ENCODE results near the gene RABGAP1L. TPM values are rescaled to one million over a fixed set of nuclear protein-coding genes. Genes with fewer than 3 reads are reported as not detected.

The RABGAP1L gene
- polyA plus RNA-seq, 3 donors, result 35.2 to 75.3 (median 63.3) TPM

- Mint-ChIP-seq H3K4me3 (no peak overlapping the region), H3K36me3 (peaks cover 0 to 3% of the 10 kb centered on the region in 2 donors), H3K27ac (peak overlapping the region in 1 of 7 donors; percentile 54), H3K4me1 (no peaks in the 10 kb centered on the region), H3K9me3 (peaks cover 0 to 6% (median 1%) of the 10 kb centered on the region in 7 donors), H3K27me3 (ENCODE audit: low read depth in 3 of 3) (peaks cover 0 to 3% (median 0%) of the 10 kb centered on the region in 3 donors)
- H3K9me3 ChIP-seq (replicated peaks in 1 of 2; ENCODE audit: control insufficient read depth in 1 of 2, insufficient read depth in 1 of 2, low read length in 2 of 2), result no peaks in the 10 kb centered on the region
- no peak overlapping the region for H3K9ac ChIP-seq (ENCODE audit: insufficient read depth, low read length, poor library complexity, severe bottlenecking)
- H3K4me1 ChIP-seq (ENCODE audit: control insufficient read depth in 1 of 2, insufficient read depth in 2 of 2, low read length in 2 of 2), result no peaks in the 10 kb centered on the region
- H3K4me3 ChIP-seq (replicated peaks in 1 of 3; ENCODE audit: low read depth in 2 of 3, low read length in 3 of 3), result no peak overlapping the region
- no peak for DNase-seq
- 100% methylated on average over 2 of the region's 3 CpGs for whole genome bisulfite sequencing (ENCODE audit: insufficient coverage)
- no peak overlapping the region for H2AFZ ChIP-seq (ENCODE audit: insufficient read depth, low read depth, low read length, poor library complexity, severe bottlenecking)
- no peaks in the 10 kb centered on the region for H3K79me2 ChIP-seq (ENCODE audit: insufficient read depth, low read length)
- no peaks in the 10 kb centered on the region for H4K20me1 ChIP-seq (ENCODE audit: insufficient read depth, low read length)
- no peak overlapping the region for H3K4me2 ChIP-seq (replicated peaks; ENCODE audit: extremely low read depth, low read length, poor library complexity, severe bottlenecking)
- no peak overlapping the region for H3K27ac ChIP-seq (ENCODE audit: low read depth in 1 of 2, low read length in 2 of 2)
- H3K27me3 ChIP-seq (ENCODE audit: control insufficient read depth in 2 of 2, insufficient read depth in 2 of 2, low read length in 2 of 2), result no peaks in the 10 kb centered on the region
- intact Hi-C loops (cut with micrococcal nuclease), result no loop called here
- no peak for TF ChIP-seq CTCF (IDR thresholded peaks at IDR 0.05)
- no peaks in the 10 kb centered on the region for H3K36me3 ChIP-seq (replicated peaks in 1 of 2; ENCODE audit: control insufficient read depth in 1 of 2, insufficient read depth in 2 of 2, low read length in 2 of 2)
Observed at GRCh38 chr1:174352883-174353608, 193.7 kb downstream of the RABGAP1L start.

- Histone ChIP-seq H3K9me3 (replicated peaks in 1 of 2; ENCODE audit: control insufficient read depth in 1 of 2, insufficient read depth in 1 of 2, low read length in 2 of 2) (no peaks in the 10 kb centered on the region), H3K36me3 (replicated peaks in 1 of 2; ENCODE audit: control insufficient read depth in 1 of 2, insufficient read depth in 2 of 2, low read length in 2 of 2) (no peaks in the 10 kb centered on the region), H3K4me1 (ENCODE audit: control insufficient read depth in 1 of 2, insufficient read depth in 2 of 2, low read length in 2 of 2) (no peaks in the 10 kb centered on the region), H4K20me1 (ENCODE audit: insufficient read depth, low read length) (no peaks in the 10 kb centered on the region), H3K27me3 (ENCODE audit: control insufficient read depth in 2 of 2, insufficient read depth in 2 of 2, low read length in 2 of 2) (no peaks in the 10 kb centered on the region), H3K4me2 (replicated peaks; ENCODE audit: extremely low read depth, low read length, poor library complexity, severe bottlenecking) (no peak overlapping the region), H2AFZ (ENCODE audit: insufficient read depth, low read depth, low read length, poor library complexity, severe bottlenecking) (no peak overlapping the region), H3K27ac (ENCODE audit: low read depth in 1 of 2, low read length in 2 of 2) (no peak overlapping the region), H3K4me3 (replicated peaks in 1 of 3; ENCODE audit: low read depth in 2 of 3, low read length in 3 of 3) (no peak overlapping the region), H3K9ac (ENCODE audit: insufficient read depth, low read length, poor library complexity, severe bottlenecking) (no peak overlapping the region), H3K79me2 (ENCODE audit: insufficient read depth, low read length) (no peaks in the 10 kb centered on the region)
- no peaks in the 10 kb centered on the region for H3K4me1 Mint-ChIP-seq
- no peak for DNase-seq
- no peak for TF ChIP-seq CTCF (IDR thresholded peaks at IDR 0.05)
- H3K36me3 Mint-ChIP-seq, result peaks cover 5 to 6% of the 10 kb centered on the region in 2 donors
- 92% methylated on average over 2 of the region's 3 CpGs for WGBS (ENCODE audit: insufficient coverage)
- intact Hi-C loops (cut with micrococcal nuclease), result no loop called here
- peaks cover 0 to 8% (median 3%) of the 10 kb centered on the region in 7 donors for H3K9me3 Mint-ChIP-seq
- no peak overlapping the region for H3K4me3 Mint-ChIP-seq
- H3K27me3 Mint-ChIP-seq (ENCODE audit: low read depth in 3 of 3), result no peaks in the 10 kb centered on the region
- no peak overlapping the region for H3K27ac Mint-ChIP-seq
Observed at GRCh38 chr1:174358344-174358743, 199.0 kb downstream of the RABGAP1L start.

Measured in CD14-positive monocyte (primary cell).